Limb (tissue), 2 donors: ENCODE results near the gene GNB1.

ENCODE experiments used
- DNase-seq, 2 donors: peaks; one replicate each; pipeline ENCODE4 v3.0.0-alpha.2; 2016; ENCODE audit errors: extremely low spot score in 2 of 2

The GNB1 gene

GRCh38 chr1:1784933-1785332 is 106.0 kb downstream of the GNB1 start:
- DNase-seq, result no peak

- DNase-seq, result peak in 1 of 2 donors; percentile 38
These were observed 107.6 kb downstream of the GNB1 start for GRCh38 chr1:1783320-1783719.

- DNase-seq, result no peak
These were observed 108.3 kb downstream of the GNB1 start for GRCh38 chr1:1782399-1783221.

GRCh38 chr1:1781526-1781903 is 109.4 kb downstream of the GNB1 start:
- DNase-seq, result no peak

- DNase-seq, result no peak
These were observed 110.0 kb downstream of the GNB1 start for GRCh38 chr1:1780598-1781525.

GRCh38 chr1:1779691-1780597 is 110.9 kb downstream of the GNB1 start:
- no peak for DNase-seq

- no peak for DNase-seq
These were observed 111.6 kb downstream of the GNB1 start for GRCh38 chr1:1779320-1779675.

- DNase-seq, result peak in 1 of 2 donors; percentile 65
These were observed 112.1 kb downstream of the GNB1 start for GRCh38 chr1:1778663-1779319.

GRCh38 chr1:1777950-1778662 is 112.8 kb downstream of the GNB1 start, which contains the start of gene NADK:
NADK (minus strand) TSS chr1:1778470; CDS start chr1:1765406, 13,064 bp downstream.
- peak; percentile 60 to 84 for DNase-seq

- DNase-seq, result peak in 1 of 2 donors; percentile 51
These were observed 113.3 kb downstream of the GNB1 start for GRCh38 chr1:1777583-1777899.

- DNase-seq, result no peak
These were observed 114.0 kb downstream of the GNB1 start for GRCh38 chr1:1776672-1777582.

- no peak for DNase-seq
These were observed 115.3 kb downstream of the GNB1 start for GRCh38 chr1:1775327-1776226.

GRCh38 chr1:1773874-1774273 is 117.0 kb downstream of the GNB1 start:
- DNase-seq, result no peak

- DNase-seq, result no peak
These were observed 119.8 kb downstream of the GNB1 start for GRCh38 chr1:1771096-1771495.

- DNase-seq, result no peak
These were observed 120.8 kb downstream of the GNB1 start for GRCh38 chr1:1770102-1770501.

GRCh38 chr1:1768249-1768992 is 122.5 kb downstream of the GNB1 start:
- no peak for DNase-seq

GRCh38 chr1:1764876-1765470 is 125.9 kb downstream of the GNB1 start:
- DNase-seq, result no peak
